ENCODE data around the gene SMIM34.
"Not testable (repeated sequence)": the region's sequence is repeated elsewhere in the genome, so short reads cannot be mapped to it uniquely, and the experiment has no call there.

SMIM34 gene

GRCh38 chr21:34423805-34424204, at the start of gene SMIM34:
SMIM34 (minus strand) TSS chr21:34423951; CDS start chr21:34423839, 112 bp downstream.
- not testable (repeated sequence) for H3K9me3 ChIP-seq (ENCODE audit: control insufficient read depth, low read length); H3K9ac ChIP-seq (ENCODE audit: low read length); H3K27me3 ChIP-seq (replicated peaks; ENCODE audit: control insufficient read depth, insufficient read depth, low read length); DNase-seq (ENCODE audit: low read depth); H3K4me1 ChIP-seq (ENCODE audit: control insufficient read depth, insufficient read depth, low read length); H3K4me3 ChIP-seq (ENCODE audit: low read length); H3K36me3 ChIP-seq (ENCODE audit: control insufficient read depth, insufficient read depth, low read length, severe bottlenecking)

- H3K4me3 ChIP-seq (ENCODE audit: low read length); H3K4me1 ChIP-seq (ENCODE audit: control insufficient read depth, insufficient read depth, low read length); H3K36me3 ChIP-seq (ENCODE audit: control insufficient read depth, insufficient read depth, low read length, severe bottlenecking); H3K9me3 ChIP-seq (ENCODE audit: control insufficient read depth, low read length); H3K9ac ChIP-seq (ENCODE audit: low read length); DNase-seq (ENCODE audit: low read depth); H3K27me3 ChIP-seq (replicated peaks; ENCODE audit: control insufficient read depth, insufficient read depth, low read length): not testable (repeated sequence)
These were observed 43.6 kb upstream of the SMIM34 start for GRCh38 chr21:34467333-34467732.

GRCh38 chr21:34459426-34459825, 35.7 kb upstream of the SMIM34 start:
- not testable (repeated sequence) for DNase-seq (ENCODE audit: low read depth)

GRCh38 chr21:34458266-34458665, 34.5 kb upstream of the SMIM34 start:
- H3K9ac ChIP-seq (ENCODE audit: low read length); H3K36me3 ChIP-seq (ENCODE audit: control insufficient read depth, insufficient read depth, low read length, severe bottlenecking); DNase-seq (ENCODE audit: low read depth); H3K9me3 ChIP-seq (ENCODE audit: control insufficient read depth, low read length); H3K27me3 ChIP-seq (replicated peaks; ENCODE audit: control insufficient read depth, insufficient read depth, low read length); H3K4me1 ChIP-seq (ENCODE audit: control insufficient read depth, insufficient read depth, low read length); H3K4me3 ChIP-seq (ENCODE audit: low read length): not testable (repeated sequence)

More at GRCh38 chr21:34459426-34459825, 35.7 kb upstream of the SMIM34 start:
- not testable (repeated sequence) for H3K36me3 ChIP-seq (ENCODE audit: control insufficient read depth, insufficient read depth, low read length, severe bottlenecking); H3K27me3 ChIP-seq (replicated peaks; ENCODE audit: control insufficient read depth, insufficient read depth, low read length); H3K4me1 ChIP-seq (ENCODE audit: control insufficient read depth, insufficient read depth, low read length); H3K9ac ChIP-seq (ENCODE audit: low read length); H3K9me3 ChIP-seq (ENCODE audit: control insufficient read depth, low read length); H3K4me3 ChIP-seq (ENCODE audit: low read length)

GRCh38 chr21:34456180-34456579, 32.4 kb upstream of the SMIM34 start:
- DNase-seq (ENCODE audit: low read depth); H3K9ac ChIP-seq (ENCODE audit: low read length); H3K4me1 ChIP-seq (ENCODE audit: control insufficient read depth, insufficient read depth, low read length); H3K4me3 ChIP-seq (ENCODE audit: low read length); H3K27me3 ChIP-seq (replicated peaks; ENCODE audit: control insufficient read depth, insufficient read depth, low read length); H3K36me3 ChIP-seq (ENCODE audit: control insufficient read depth, insufficient read depth, low read length, severe bottlenecking); H3K9me3 ChIP-seq (ENCODE audit: control insufficient read depth, low read length): not testable (repeated sequence)

- H3K27me3 ChIP-seq (replicated peaks; ENCODE audit: control insufficient read depth, insufficient read depth, low read length); H3K9me3 ChIP-seq (ENCODE audit: control insufficient read depth, low read length); H3K4me1 ChIP-seq (ENCODE audit: control insufficient read depth, insufficient read depth, low read length); H3K9ac ChIP-seq (ENCODE audit: low read length); H3K36me3 ChIP-seq (ENCODE audit: control insufficient read depth, insufficient read depth, low read length, severe bottlenecking); H3K4me3 ChIP-seq (ENCODE audit: low read length); DNase-seq (ENCODE audit: low read depth): not testable (repeated sequence)
These were observed 31.9 kb upstream of the SMIM34 start for GRCh38 chr21:34455628-34456027.

GRCh38 chr21:34447018-34447417, 23.3 kb upstream of the SMIM34 start:
- H3K4me1 ChIP-seq (ENCODE audit: control insufficient read depth, insufficient read depth, low read length); H3K9ac ChIP-seq (ENCODE audit: low read length); DNase-seq (ENCODE audit: low read depth); H3K9me3 ChIP-seq (ENCODE audit: control insufficient read depth, low read length); H3K36me3 ChIP-seq (ENCODE audit: control insufficient read depth, insufficient read depth, low read length, severe bottlenecking); H3K4me3 ChIP-seq (ENCODE audit: low read length); H3K27me3 ChIP-seq (replicated peaks; ENCODE audit: control insufficient read depth, insufficient read depth, low read length): not testable (repeated sequence)

GRCh38 chr21:34443486-34443885, 19.7 kb upstream of the SMIM34 start:
- H3K4me1 ChIP-seq (ENCODE audit: control insufficient read depth, insufficient read depth, low read length); DNase-seq (ENCODE audit: low read depth); H3K9ac ChIP-seq (ENCODE audit: low read length); H3K36me3 ChIP-seq (ENCODE audit: control insufficient read depth, insufficient read depth, low read length, severe bottlenecking); H3K4me3 ChIP-seq (ENCODE audit: low read length); H3K9me3 ChIP-seq (ENCODE audit: control insufficient read depth, low read length); H3K27me3 ChIP-seq (replicated peaks; ENCODE audit: control insufficient read depth, insufficient read depth, low read length): not testable (repeated sequence)

GRCh38 chr21:34429710-34430109, 6.0 kb upstream of the SMIM34 start:
- not testable (repeated sequence) for H3K4me3 ChIP-seq (ENCODE audit: low read length); H3K9ac ChIP-seq (ENCODE audit: low read length); DNase-seq (ENCODE audit: low read depth); H3K36me3 ChIP-seq (ENCODE audit: control insufficient read depth, insufficient read depth, low read length, severe bottlenecking); H3K4me1 ChIP-seq (ENCODE audit: control insufficient read depth, insufficient read depth, low read length); H3K9me3 ChIP-seq (ENCODE audit: control insufficient read depth, low read length); H3K27me3 ChIP-seq (replicated peaks; ENCODE audit: control insufficient read depth, insufficient read depth, low read length)

GRCh38 chr21:34428441-34428840, 4.7 kb upstream of the SMIM34 start:
- not testable (repeated sequence) for H3K36me3 ChIP-seq (ENCODE audit: control insufficient read depth, insufficient read depth, low read length, severe bottlenecking); H3K27me3 ChIP-seq (replicated peaks; ENCODE audit: control insufficient read depth, insufficient read depth, low read length); DNase-seq (ENCODE audit: low read depth); H3K4me3 ChIP-seq (ENCODE audit: low read length); H3K9me3 ChIP-seq (ENCODE audit: control insufficient read depth, low read length); H3K9ac ChIP-seq (ENCODE audit: low read length); H3K4me1 ChIP-seq (ENCODE audit: control insufficient read depth, insufficient read depth, low read length)

- H3K9ac ChIP-seq (ENCODE audit: low read length); H3K4me3 ChIP-seq (ENCODE audit: low read length); H3K4me1 ChIP-seq (ENCODE audit: control insufficient read depth, insufficient read depth, low read length); H3K36me3 ChIP-seq (ENCODE audit: control insufficient read depth, insufficient read depth, low read length, severe bottlenecking); H3K9me3 ChIP-seq (ENCODE audit: control insufficient read depth, low read length); DNase-seq (ENCODE audit: low read depth); H3K27me3 ChIP-seq (replicated peaks; ENCODE audit: control insufficient read depth, insufficient read depth, low read length): not testable (repeated sequence)
These were observed 3.6 kb upstream of the SMIM34 start for GRCh38 chr21:34427339-34427738.

GRCh38 chr21:34417448-34418077, 6.2 kb downstream of the SMIM34 start:
- H3K4me3 ChIP-seq (ENCODE audit: low read length); H3K4me1 ChIP-seq (ENCODE audit: control insufficient read depth, insufficient read depth, low read length); H3K9ac ChIP-seq (ENCODE audit: low read length); H3K9me3 ChIP-seq (ENCODE audit: control insufficient read depth, low read length); DNase-seq (ENCODE audit: low read depth); H3K27me3 ChIP-seq (replicated peaks; ENCODE audit: control insufficient read depth, insufficient read depth, low read length); H3K36me3 ChIP-seq (ENCODE audit: control insufficient read depth, insufficient read depth, low read length, severe bottlenecking): not testable (repeated sequence)
